ENCODE results near the gene GPR35. TPM values are rescaled to one million over a fixed set of nuclear protein-coding genes. Genes with fewer than 3 reads are reported as not detected.
"Not testable (repeated sequence)": the region's sequence is repeated elsewhere in the genome, so short reads cannot be mapped to it uniquely, and the experiment has no call there.

The GPR35 gene
- polyA plus RNA-seq, 3 donors, result 30.6 to 37.8 (median 36.3) TPM

DNA sequence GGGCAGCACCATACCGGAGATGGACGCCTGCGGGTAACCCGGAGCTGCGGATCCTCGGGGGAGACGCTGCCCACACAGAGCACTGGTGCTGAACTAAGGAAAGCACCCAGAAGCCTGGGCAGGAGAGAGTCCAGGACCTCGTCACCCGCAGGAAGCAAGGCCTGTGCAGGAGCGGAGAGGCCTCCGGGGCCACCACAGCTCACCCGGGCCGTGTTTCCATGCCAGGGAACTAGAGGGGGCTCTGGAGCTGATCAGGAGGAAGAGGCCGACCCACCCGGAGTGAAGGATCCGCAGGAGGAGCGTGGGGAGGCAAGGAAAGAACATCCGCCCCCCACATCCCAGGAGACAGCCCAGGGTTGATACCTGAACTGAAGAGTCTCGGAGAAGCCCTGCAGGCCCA is 53.6 kb downstream of the GPR35 start:
- H3K27ac ChIP-seq (ENCODE audit: low read depth in 1 of 2, low read length in 2 of 2); H3K79me2 ChIP-seq (ENCODE audit: insufficient read depth, low read length); H3K9me3 ChIP-seq (replicated peaks in 1 of 2; ENCODE audit: control insufficient read depth in 1 of 2, insufficient read depth in 1 of 2, low read length in 2 of 2); H3K36me3 ChIP-seq (replicated peaks in 1 of 2; ENCODE audit: control insufficient read depth in 1 of 2, insufficient read depth in 2 of 2, low read length in 2 of 2); H3K4me3 ChIP-seq (replicated peaks in 1 of 3; ENCODE audit: low read depth in 2 of 3, low read length in 3 of 3); H3K36me3 Mint-ChIP-seq; DNase-seq; H3K4me2 ChIP-seq (replicated peaks; ENCODE audit: extremely low read depth, low read length, poor library complexity, severe bottlenecking); H3K4me3 Mint-ChIP-seq; intact Hi-C loops (cut with micrococcal nuclease); H4K20me1 ChIP-seq (ENCODE audit: insufficient read depth, low read length); H3K9ac ChIP-seq (ENCODE audit: insufficient read depth, low read length, poor library complexity, severe bottlenecking); H3K27me3 ChIP-seq (ENCODE audit: control insufficient read depth in 2 of 2, insufficient read depth in 2 of 2, low read length in 2 of 2); H3K27me3 Mint-ChIP-seq (ENCODE audit: low read depth in 3 of 3); H2AFZ ChIP-seq (ENCODE audit: insufficient read depth, low read depth, low read length, poor library complexity, severe bottlenecking); H3K9me3 Mint-ChIP-seq; H3K27ac Mint-ChIP-seq; H3K4me1 Mint-ChIP-seq; H3K4me1 ChIP-seq (ENCODE audit: control insufficient read depth in 1 of 2, insufficient read depth in 2 of 2, low read length in 2 of 2): not testable (repeated sequence)
- WGBS (ENCODE audit: insufficient coverage), result no CpG with 5 or more reads among the region's 19 CpGs

GRCh38 chr2:240680185-240680584 is 54.9 kb downstream of the GPR35 start:
- H3K36me3 ChIP-seq (replicated peaks in 1 of 2; ENCODE audit: control insufficient read depth in 1 of 2, insufficient read depth in 2 of 2, low read length in 2 of 2); H3K79me2 ChIP-seq (ENCODE audit: insufficient read depth, low read length); H4K20me1 ChIP-seq (ENCODE audit: insufficient read depth, low read length); H3K27ac ChIP-seq (ENCODE audit: low read depth in 1 of 2, low read length in 2 of 2); H3K9me3 Mint-ChIP-seq; H3K4me2 ChIP-seq (replicated peaks; ENCODE audit: extremely low read depth, low read length, poor library complexity, severe bottlenecking); H3K27me3 Mint-ChIP-seq (ENCODE audit: low read depth in 3 of 3); H3K27me3 ChIP-seq (ENCODE audit: control insufficient read depth in 2 of 2, insufficient read depth in 2 of 2, low read length in 2 of 2); H3K9ac ChIP-seq (ENCODE audit: insufficient read depth, low read length, poor library complexity, severe bottlenecking); DNase-seq; H3K9me3 ChIP-seq (replicated peaks in 1 of 2; ENCODE audit: control insufficient read depth in 1 of 2, insufficient read depth in 1 of 2, low read length in 2 of 2); H3K36me3 Mint-ChIP-seq; H3K4me1 Mint-ChIP-seq; H2AFZ ChIP-seq (ENCODE audit: insufficient read depth, low read depth, low read length, poor library complexity, severe bottlenecking); H3K27ac Mint-ChIP-seq; H3K4me3 ChIP-seq (replicated peaks in 1 of 3; ENCODE audit: low read depth in 2 of 3, low read length in 3 of 3); H3K4me3 Mint-ChIP-seq; intact Hi-C loops (cut with micrococcal nuclease); H3K4me1 ChIP-seq (ENCODE audit: control insufficient read depth in 1 of 2, insufficient read depth in 2 of 2, low read length in 2 of 2): not testable (repeated sequence)
- WGBS (ENCODE audit: insufficient coverage), result no CpG with 5 or more reads among the region's 11 CpGs

Small RNA genes lying within 50 kb of the gene (small RNA-seq; reads per million reads assigned to genes)
- not detected for gene AC011298.3 (ENCODE audit: insufficient read length, low read depth)

Other genes starting within 250 kb of the GPR35 start
- under 1 TPM in 1 of 3 donors, not detected in 2; 0.08 TPM for gene GPC1, start 189.8 kb upstream of the GPR35 start, polyA plus RNA-seq
- 10 to 100 TPM in 1 of 3 donors, 1 to 10 TPM in 2; 2.1 to 22.9 (median 2.9) TPM for gene ANKMY1, start 67.5 kb upstream of the GPR35 start, polyA plus RNA-seq
- gene DUSP28, start 65.1 kb upstream of the GPR35 start, polyA plus RNA-seq, result 10 to 100 TPM; 10.8 to 17.7 (median 17.1) TPM
- 100 to 1,000 TPM in 1 of 3 donors, 10 to 100 TPM in 2; 15.4 to 100 (median 36.4) TPM for gene RNPEPL1, start 57.0 kb upstream of the GPR35 start, polyA plus RNA-seq
- 10 to 100 TPM in 1 of 3 donors, 1 to 10 TPM in 2; 7.3 to 57.0 (median 7.4) TPM for gene CAPN10, start 38.7 kb upstream of the GPR35 start, polyA plus RNA-seq
- gene AQP12B, start 57.4 kb downstream of the GPR35 start, polyA plus RNA-seq, result not detected
- gene AQP12A, start 66.4 kb downstream of the GPR35 start, polyA plus RNA-seq, result not detected
- gene KIF1A, start 194.7 kb downstream of the GPR35 start, polyA plus RNA-seq, result not detected
- not detected for gene AGXT, start 243.3 kb downstream of the GPR35 start, polyA plus RNA-seq

Measured in CD14-positive monocyte (primary cell).